Measurements from ENCODE around the gene ACAP1.

ACAP1 gene

DNA sequence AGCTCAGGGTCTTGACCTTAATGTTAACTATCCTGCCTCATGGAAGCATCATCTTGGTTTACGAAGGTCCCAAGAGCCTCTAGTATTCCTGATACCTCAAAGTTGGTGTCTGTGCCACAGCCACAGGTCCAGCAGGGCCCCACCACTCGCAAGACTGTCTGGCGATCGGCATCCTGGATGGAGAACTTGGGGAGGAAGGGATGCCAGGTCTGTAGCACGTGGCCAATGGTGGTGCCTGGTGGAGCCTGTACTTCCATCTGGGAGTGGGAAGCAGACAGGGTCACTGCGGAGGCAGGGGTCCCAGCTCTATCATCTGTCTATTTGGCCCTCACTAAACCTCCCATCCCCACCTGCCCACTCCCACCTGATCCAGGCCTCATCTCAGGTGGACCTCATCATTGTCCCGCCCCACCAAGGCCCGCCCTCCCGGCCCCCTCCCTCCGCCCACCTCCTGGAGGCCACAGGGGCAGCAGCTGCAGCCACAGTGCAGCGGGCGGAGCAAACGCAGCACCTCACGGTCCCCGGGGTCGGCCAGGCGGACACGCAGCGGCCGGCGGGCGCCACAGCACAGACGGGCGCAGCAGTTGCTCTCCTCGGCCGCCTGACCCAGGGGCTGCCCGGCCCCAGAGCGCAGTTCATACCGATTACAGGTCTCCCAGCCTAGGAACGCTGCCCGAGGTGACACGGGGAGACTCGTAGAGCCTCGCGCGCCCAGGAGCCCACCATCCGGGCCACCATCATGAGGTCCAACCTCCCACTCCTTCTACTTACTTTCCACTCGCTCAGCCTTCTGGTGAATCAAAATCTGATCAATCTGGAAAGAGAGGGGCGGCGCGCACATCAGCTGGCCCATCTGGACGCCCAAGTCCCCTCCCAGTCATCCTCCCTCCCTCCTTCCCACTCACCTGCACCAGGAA is 56.6 kb downstream of the ACAP1 start:
- no peak for DNase-seq

DNA sequence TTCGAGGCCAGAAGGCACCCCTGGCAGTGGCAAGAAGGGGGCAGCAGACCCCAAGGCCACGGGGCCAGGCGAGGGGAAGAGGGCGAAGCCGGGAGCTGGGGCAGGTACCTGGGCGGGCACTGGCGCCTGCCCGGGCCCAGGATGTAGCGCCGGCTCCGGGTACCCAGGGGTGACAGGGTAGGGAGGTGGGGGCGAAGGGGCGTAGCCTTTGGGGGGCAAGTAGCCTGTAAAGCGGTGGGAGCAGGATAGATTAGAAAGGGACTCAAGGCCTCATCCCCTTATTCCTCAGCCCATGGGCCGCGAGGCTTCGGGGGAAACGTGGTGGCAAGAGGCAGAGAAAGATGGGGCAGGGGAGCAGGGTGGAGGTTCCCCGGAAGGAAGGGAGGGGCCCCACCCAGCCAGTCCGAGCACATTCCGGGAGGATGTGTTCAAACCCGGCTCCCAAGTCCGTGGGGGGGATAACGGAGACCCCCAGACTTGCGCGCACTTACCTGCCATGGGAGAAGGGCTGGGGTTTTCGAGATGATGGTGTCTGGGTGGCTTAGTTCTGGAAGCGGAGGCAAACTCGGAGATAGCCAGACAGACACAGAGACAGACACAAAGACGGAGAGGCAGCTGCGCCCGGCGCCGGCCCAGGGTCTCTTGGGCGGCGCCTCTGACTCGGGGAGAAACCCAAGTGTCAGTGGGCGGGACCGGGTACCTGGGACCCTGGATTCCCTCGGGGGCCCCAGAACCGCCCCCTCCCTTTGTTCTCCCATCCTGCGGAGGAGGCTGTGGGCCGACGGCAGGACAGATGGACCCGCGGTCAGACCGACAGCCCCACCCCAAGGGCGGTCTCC is 57.5 kb downstream of the ACAP1 start:
- DNase-seq, result peak; percentile 51 to 57

- peak; percentile 69 to 72 for DNase-seq
Measured at GRCh38 chr17:7394452-7395191, 58.3 kb downstream of the ACAP1 start, which contains the start of gene PLSCR3. TSS of gene PLSCR3 (minus strand) at chr17:7394525. CDS start at chr17:7394110, 415 bp downstream.

- DNase-seq, result no peak
Measured at GRCh38 chr17:7396147-7396546, 59.8 kb downstream of the ACAP1 start.

DNA sequence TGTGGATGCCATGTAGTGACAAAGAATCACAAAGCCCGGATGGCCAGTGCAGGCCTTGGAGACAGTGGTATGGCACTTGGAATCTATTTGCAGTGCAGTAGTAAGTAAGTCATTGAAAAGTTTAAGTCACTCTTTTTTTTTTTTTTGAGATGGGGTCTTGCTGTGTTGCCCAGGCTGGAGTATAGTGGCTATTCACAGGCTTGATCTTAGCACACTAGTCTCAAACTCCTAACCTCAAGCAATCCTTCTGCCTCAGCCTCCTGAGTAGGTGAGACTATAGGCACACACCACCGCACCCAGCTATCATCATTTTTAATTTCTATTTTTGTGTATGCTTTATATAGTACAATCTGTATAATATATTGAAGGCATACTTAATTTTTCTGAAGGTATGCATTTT is 62.3 kb downstream of the ACAP1 start:
- no peak for DNase-seq

Data from activated CD4-positive, alpha-beta T cell treated with anti-CD3 and anti-CD28 coated beads, Interleukin-2, amount 50 U/mL, for 4 hours (primary cell).